ENCODE data around the gene CADM4.

- no peak for TF ChIP-seq CREB5 (CRISPR knock-in tag; IDR thresholded peaks at IDR 0.05; ENCODE audit: low read depth)
- TF ChIP-seq ZC3H10 (CRISPR knock-in tag; IDR thresholded peaks at IDR 0.05): no peak
- no peak for TF ChIP-seq RARB (CRISPR knock-in tag; IDR thresholded peaks at IDR 0.05)
Measured at GRCh38 chr19:43589678-43590077, 50.0 kb downstream of the CADM4 start.
